ENCODE measurements around the gene RASL12.
"Not testable (repeated sequence)": the region's sequence is repeated elsewhere in the genome, so short reads cannot be mapped to it uniquely, and the experiment has no call there.

The RASL12 gene

GRCh38 chr15:65091946-65092770, 24.4 kb upstream of the RASL12 start:
- no peak for DNase-seq

- no peak for DNase-seq
Observed at GRCh38 chr15:65089206-65089824, 21.5 kb upstream of the RASL12 start.

GRCh38 chr15:65088643-65089021, 20.8 kb upstream of the RASL12 start:
- DNase-seq: no peak

GRCh38 chr15:65087873-65088642, 20.3 kb upstream of the RASL12 start:
- no peak for DNase-seq

- DNase-seq: no peak
Observed at GRCh38 chr15:65087411-65087810, 19.6 kb upstream of the RASL12 start.

GRCh38 chr15:65086680-65087111, 18.9 kb upstream of the RASL12 start:
- DNase-seq: no peak

- DNase-seq: no peak
Observed at GRCh38 chr15:65085990-65086679, 18.3 kb upstream of the RASL12 start.

GRCh38 chr15:65085207-65085753, 17.5 kb upstream of the RASL12 start:
- DNase-seq: no peak

- DNase-seq: no peak
Observed at GRCh38 chr15:65084500-65085206, 16.9 kb upstream of the RASL12 start.

- DNase-seq: no peak
Observed at GRCh38 chr15:65083262-65083701, 15.5 kb upstream of the RASL12 start.

- DNase-seq: no peak
Observed at GRCh38 chr15:65082303-65082953, 14.6 kb upstream of the RASL12 start.

- DNase-seq: no peak
Observed at GRCh38 chr15:65081758-65082157, 14.0 kb upstream of the RASL12 start.

GRCh38 chr15:65081270-65081669, 13.5 kb upstream of the RASL12 start:
- no peak for DNase-seq

- DNase-seq: no peak
Observed at GRCh38 chr15:65079580-65079979, 11.8 kb upstream of the RASL12 start.

GRCh38 chr15:65077981-65078352, 10.2 kb upstream of the RASL12 start:
- DNase-seq: no peak

GRCh38 chr15:65077291-65077980, 9.6 kb upstream of the RASL12 start:
- DNase-seq: no peak

- DNase-seq: no peak
Observed at GRCh38 chr15:65076486-65077290, 8.9 kb upstream of the RASL12 start, which contains the start of gene KBTBD13. Gene KBTBD13 (plus strand): TSS chr15:65076746. CDS start chr15:65076816, 70 bp downstream.

- not testable (repeated sequence) for DNase-seq
Observed at GRCh38 chr15:65075607-65076395, 8.0 kb upstream of the RASL12 start.

- not testable (repeated sequence) for DNase-seq
Observed at GRCh38 chr15:65074946-65075345, 7.2 kb upstream of the RASL12 start.
